Vagina (tissue), 2 donors: Measurements from ENCODE around the gene MSRB1.

ENCODE experiments used
- POLR2AphosphoS5 ChIP-seq, 2 donors: sonication (generic); formaldehyde crosslinking; IDR thresholded peaks; one replicate each; pipeline ENCODE4 v1.9.0; 2017; ENCODE audit warnings: antibody characterized with exemption in 2 of 2, mild to moderate bottlenecking in 2 of 2, low read depth in 1 of 2; ENCODE audit not compliant: insufficient read depth in 1 of 2
- TF ChIP-seq, protein P1 (sequence below), 3 experiments: fragments of 450-650 bp in 2 of 3; fragments of 200-600 bp in 1 of 3; sonication (generic) in 1 of 3; IDR thresholded peaks; one replicate each; pipeline ENCODE4 v1.5.1; 2017 to 2019; ENCODE audit warnings: antibody characterized with exemption in 3 of 3, mild to moderate bottlenecking in 2 of 3, moderate library complexity in 2 of 3

DNA sequence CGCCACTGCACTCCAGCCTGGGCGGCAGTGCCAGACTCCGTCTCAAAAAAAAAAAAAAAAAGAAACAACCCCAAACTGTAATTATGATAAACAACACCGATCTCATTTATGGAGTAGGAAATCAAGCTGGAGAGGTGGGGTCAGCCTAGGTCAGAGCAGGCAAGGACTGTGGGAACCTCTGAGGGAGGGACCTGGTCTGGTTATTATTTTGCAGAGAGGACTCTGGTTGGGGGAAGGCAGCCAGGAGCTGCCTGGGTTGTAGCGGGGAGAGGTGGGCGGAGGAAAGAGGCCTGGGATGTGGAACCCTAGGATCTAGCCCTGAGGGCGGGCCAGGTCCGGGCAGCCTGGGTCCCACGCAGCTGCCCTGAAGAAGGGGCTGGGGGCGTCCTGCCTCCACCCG, 13.9 kb downstream of the MSRB1 start:
- TF ChIP-seq, protein P1, sequence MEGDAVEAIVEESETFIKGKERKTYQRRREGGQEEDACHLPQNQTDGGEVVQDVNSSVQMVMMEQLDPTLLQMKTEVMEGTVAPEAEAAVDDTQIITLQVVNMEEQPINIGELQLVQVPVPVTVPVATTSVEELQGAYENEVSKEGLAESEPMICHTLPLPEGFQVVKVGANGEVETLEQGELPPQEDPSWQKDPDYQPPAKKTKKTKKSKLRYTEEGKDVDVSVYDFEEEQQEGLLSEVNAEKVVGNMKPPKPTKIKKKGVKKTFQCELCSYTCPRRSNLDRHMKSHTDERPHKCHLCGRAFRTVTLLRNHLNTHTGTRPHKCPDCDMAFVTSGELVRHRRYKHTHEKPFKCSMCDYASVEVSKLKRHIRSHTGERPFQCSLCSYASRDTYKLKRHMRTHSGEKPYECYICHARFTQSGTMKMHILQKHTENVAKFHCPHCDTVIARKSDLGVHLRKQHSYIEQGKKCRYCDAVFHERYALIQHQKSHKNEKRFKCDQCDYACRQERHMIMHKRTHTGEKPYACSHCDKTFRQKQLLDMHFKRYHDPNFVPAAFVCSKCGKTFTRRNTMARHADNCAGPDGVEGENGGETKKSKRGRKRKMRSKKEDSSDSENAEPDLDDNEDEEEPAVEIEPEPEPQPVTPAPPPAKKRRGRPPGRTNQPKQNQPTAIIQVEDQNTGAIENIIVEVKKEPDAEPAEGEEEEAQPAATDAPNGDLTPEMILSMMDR (IDR thresholded peaks at IDR 0.05) = no peak
- no peak for TF ChIP-seq POLR2AphosphoS5 (IDR thresholded peaks at IDR 0.05; ENCODE audit: insufficient read depth in 1 of 2, low read depth in 1 of 2)
